Measurements from ENCODE around the gene PARD6B.

GRCh38 chr20:50728486-50728980 lies 2.8 kb upstream of the PARD6B start:
- TF ChIP-seq, protein P1, sequence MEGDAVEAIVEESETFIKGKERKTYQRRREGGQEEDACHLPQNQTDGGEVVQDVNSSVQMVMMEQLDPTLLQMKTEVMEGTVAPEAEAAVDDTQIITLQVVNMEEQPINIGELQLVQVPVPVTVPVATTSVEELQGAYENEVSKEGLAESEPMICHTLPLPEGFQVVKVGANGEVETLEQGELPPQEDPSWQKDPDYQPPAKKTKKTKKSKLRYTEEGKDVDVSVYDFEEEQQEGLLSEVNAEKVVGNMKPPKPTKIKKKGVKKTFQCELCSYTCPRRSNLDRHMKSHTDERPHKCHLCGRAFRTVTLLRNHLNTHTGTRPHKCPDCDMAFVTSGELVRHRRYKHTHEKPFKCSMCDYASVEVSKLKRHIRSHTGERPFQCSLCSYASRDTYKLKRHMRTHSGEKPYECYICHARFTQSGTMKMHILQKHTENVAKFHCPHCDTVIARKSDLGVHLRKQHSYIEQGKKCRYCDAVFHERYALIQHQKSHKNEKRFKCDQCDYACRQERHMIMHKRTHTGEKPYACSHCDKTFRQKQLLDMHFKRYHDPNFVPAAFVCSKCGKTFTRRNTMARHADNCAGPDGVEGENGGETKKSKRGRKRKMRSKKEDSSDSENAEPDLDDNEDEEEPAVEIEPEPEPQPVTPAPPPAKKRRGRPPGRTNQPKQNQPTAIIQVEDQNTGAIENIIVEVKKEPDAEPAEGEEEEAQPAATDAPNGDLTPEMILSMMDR (IDR thresholded peaks at IDR 0.05; ENCODE audit: borderline replicate concordance, extremely low read depth, low read length, poor library complexity, severe bottlenecking) = no peak
- no peak for TF ChIP-seq EZH2 (IDR thresholded peaks at IDR 0.05; ENCODE audit: borderline replicate concordance, low read depth, low read length, severe bottlenecking)
